ENCODE data around the gene IER5. TPM values are rescaled to one million over a fixed set of nuclear protein-coding genes. Genes with fewer than 3 reads are reported as not detected.

Gene IER5
- total and polyA plus RNA-seq, 9 of the 15 experiments (the other 6 are each of a cell fraction or from before 2014, with no cell fraction given): 2.4 to 32.1 (median 12.0) TPM

- TF ChIP-seq ZNF395 (CRISPR knock-in tag; IDR thresholded peaks at IDR 0.05): no peak
- TF ChIP-seq, protein P1, sequence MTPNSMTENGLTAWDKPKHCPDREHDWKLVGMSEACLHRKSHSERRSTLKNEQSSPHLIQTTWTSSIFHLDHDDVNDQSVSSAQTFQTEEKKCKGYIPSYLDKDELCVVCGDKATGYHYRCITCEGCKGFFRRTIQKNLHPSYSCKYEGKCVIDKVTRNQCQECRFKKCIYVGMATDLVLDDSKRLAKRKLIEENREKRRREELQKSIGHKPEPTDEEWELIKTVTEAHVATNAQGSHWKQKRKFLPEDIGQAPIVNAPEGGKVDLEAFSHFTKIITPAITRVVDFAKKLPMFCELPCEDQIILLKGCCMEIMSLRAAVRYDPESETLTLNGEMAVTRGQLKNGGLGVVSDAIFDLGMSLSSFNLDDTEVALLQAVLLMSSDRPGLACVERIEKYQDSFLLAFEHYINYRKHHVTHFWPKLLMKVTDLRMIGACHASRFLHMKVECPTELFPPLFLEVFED (CRISPR knock-in tag; conservative IDR thresholded peaks at IDR 0.05): no peak
- no peak for TF ChIP-seq ZNF436 (CRISPR knock-in tag; IDR thresholded peaks at IDR 0.05)
- no peak for TF ChIP-seq HNRNPL (IDR thresholded peaks at IDR 0.05; ENCODE audit: low read depth, low read length)
- TF ChIP-seq, protein P2, sequence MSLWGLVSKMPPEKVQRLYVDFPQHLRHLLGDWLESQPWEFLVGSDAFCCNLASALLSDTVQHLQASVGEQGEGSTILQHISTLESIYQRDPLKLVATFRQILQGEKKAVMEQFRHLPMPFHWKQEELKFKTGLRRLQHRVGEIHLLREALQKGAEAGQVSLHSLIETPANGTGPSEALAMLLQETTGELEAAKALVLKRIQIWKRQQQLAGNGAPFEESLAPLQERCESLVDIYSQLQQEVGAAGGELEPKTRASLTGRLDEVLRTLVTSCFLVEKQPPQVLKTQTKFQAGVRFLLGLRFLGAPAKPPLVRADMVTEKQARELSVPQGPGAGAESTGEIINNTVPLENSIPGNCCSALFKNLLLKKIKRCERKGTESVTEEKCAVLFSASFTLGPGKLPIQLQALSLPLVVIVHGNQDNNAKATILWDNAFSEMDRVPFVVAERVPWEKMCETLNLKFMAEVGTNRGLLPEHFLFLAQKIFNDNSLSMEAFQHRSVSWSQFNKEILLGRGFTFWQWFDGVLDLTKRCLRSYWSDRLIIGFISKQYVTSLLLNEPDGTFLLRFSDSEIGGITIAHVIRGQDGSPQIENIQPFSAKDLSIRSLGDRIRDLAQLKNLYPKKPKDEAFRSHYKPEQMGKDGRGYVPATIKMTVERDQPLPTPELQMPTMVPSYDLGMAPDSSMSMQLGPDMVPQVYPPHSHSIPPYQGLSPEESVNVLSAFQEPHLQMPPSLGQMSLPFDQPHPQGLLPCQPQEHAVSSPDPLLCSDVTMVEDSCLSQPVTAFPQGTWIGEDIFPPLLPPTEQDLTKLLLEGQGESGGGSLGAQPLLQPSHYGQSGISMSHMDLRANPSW (CRISPR knock-in tag; IDR thresholded peaks at IDR 0.05): no peak
- TF ChIP-seq CGGBP1 (CRISPR knock-in tag; IDR thresholded peaks at IDR 0.05): no peak
- TF ChIP-seq KHSRP (IDR thresholded peaks at IDR 0.05): no peak
- no peak for TF ChIP-seq POLR2AphosphoS2 (IDR thresholded peaks at IDR 0.05; ENCODE audit: low read length)
- TF ChIP-seq MCM3 (IDR thresholded peaks at IDR 0.05): no peak
- no peak for TF ChIP-seq PRPF4 (IDR thresholded peaks at IDR 0.05; ENCODE audit: insufficient read depth, low read depth, low read length, poor library complexity, severe bottlenecking)
- TF ChIP-seq, protein P3, sequence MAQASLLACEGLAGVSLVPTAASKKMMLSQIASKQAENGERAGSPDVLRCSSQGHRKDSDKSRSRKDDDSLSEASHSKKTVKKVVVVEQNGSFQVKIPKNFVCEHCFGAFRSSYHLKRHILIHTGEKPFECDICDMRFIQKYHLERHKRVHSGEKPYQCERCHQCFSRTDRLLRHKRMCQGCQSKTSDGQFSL (CRISPR knock-in tag; IDR thresholded peaks at IDR 0.05): no peak
- TF ChIP-seq, protein P3 (tag; IDR thresholded peaks at IDR 0.05): no peak
- no peak for TF ChIP-seq RFX5 (IDR thresholded peaks at IDR 0.05; ENCODE audit: low read depth, low read length)
- TF ChIP-seq ZNF12 (CRISPR knock-in tag; IDR thresholded peaks at IDR 0.05): no peak
- TF ChIP-seq, protein P4, sequence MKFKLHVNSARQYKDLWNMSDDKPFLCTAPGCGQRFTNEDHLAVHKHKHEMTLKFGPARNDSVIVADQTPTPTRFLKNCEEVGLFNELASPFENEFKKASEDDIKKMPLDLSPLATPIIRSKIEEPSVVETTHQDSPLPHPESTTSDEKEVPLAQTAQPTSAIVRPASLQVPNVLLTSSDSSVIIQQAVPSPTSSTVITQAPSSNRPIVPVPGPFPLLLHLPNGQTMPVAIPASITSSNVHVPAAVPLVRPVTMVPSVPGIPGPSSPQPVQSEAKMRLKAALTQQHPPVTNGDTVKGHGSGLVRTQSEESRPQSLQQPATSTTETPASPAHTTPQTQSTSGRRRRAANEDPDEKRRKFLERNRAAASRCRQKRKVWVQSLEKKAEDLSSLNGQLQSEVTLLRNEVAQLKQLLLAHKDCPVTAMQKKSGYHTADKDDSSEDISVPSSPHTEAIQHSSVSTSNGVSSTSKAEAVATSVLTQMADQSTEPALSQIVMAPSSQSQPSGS (CRISPR knock-in tag; IDR thresholded peaks at IDR 0.05): no peak
- TF ChIP-seq RUNX1 (IDR thresholded peaks at IDR 0.05; ENCODE audit: low read depth): no peak
- no peak for TF ChIP-seq ZNF398 (CRISPR knock-in tag; IDR thresholded peaks at IDR 0.05)
Measured at GRCh38 chr1:181112071-181112929, 23.8 kb downstream of the IER5 start (continued).
